GM21423 (cell line): Measurements from ENCODE around the gene PHACTR1.
"Not testable (repeated sequence)": the region's sequence is repeated elsewhere in the genome, so short reads cannot be mapped to it uniquely, and the experiment has no call there.

Source experiments
- ATAC-seq: cut with Tn5 transposase; IDR thresholded peaks from one replicate; pipeline ENCODE4 v1.9.1; 2021; ENCODE audit warnings: mild to moderate bottlenecking, moderate library complexity; ENCODE audit not compliant: unreplicated experiment

PHACTR1 gene

DNA sequence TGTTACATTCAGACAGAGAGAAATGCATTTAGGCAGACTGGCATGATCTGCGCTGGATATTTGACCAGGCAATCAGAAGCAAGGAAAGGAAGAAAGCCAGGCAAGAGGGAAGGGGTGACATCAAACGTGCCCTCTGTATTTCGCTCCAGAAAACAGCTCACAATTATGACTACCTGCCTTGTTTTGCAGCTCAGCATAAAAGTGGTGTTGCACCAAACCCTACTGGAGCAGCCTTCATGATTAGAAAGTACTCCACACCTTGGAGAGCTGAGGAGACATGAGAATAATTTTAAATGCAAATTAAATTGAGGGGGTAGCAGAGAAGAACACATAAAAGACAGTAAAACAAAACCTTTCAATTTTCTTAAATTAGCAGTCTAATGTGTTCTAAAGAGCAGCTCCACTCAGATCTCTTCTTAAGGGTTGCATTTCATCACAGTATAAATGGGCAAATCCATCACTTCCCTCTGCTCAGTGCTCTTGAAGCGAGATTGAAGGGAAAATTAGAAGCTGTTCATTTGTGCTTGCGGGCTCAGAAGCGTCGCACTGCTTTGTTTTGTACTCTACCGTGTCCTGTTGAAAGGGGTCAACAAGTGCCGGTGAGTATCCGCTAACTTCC lies at the start of gene PHACTR1:
PHACTR1 (plus strand) TSS at position 470 of the 619 bp plus-strand sequence.
- ATAC-seq: no peak

DNA sequence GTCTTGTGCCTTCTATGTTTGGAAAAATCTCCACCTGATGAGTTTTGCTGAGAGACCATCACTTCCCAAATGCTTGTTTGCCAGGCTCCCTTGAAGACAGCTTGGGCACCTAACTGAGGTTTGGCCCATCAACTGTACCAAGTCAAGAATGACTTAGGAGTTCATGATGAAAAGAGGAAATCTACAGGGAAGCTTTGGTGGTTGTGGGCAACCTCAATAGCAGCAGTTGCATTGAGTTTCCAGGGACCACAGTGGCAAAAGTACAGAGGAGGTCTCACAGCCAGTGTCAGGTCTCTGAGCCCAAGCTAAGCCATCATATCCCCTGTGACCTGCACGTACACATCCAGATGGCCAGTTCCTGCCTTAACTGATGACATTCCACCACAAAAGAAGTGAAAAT lies 49.7 kb upstream of the PHACTR1 start:
- no peak for ATAC-seq

DNA sequence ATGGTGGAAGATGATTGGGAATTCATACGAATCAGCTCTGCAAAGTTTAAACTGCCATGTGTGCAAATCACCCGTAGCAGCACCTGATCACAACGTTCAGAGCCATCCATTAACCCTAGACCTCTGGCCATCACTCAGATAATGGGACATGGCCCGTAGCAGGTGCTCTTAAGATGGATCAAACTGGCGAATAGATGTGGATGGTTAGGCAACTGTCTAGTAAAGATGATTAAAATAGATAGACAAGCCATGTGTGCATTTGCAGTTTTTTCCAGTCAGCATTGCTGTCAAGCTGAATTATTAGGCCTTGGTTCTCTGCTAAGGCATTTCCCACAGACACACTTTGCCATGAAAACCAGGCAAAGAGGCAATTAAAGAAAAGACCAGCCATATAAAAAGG lies 40.6 kb upstream of the PHACTR1 start:
- ATAC-seq: no peak

DNA sequence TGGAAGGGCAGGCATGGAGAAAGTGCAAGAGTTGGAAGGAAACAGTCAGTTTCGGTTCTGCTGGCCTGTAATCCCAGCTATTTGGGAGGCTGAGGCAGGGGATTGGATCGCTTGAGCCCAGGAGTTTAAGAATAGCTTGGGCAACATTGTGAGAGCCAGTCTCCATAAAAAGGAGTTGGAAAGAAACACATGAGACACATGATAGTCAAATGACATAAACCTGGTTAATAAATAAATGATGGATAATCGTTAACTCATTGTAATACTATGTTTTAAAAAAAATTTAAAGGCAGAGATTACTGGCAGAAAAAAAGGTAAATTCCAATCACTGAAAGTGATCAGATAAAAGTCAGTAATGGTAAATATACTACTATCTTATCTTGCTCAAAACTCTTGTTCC lies 37.2 kb upstream of the PHACTR1 start:
- ATAC-seq: no peak

DNA sequence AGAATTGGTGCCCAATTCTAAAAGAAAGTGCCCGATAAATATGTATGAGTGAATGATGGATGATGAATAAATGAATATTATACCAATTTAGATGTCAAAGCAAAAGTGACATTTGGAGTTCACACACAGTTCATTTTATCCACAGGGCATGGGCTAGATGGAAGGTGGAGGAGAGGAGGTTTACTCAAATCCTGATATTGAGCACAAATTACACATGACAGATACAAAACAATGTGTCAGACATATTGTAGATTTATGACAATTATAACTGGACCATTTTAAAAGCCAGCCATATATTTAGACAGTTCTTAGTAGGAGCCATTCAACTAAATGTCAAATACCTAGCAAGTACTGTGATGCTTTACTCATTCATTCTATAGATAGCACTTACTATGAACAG lies 23.4 kb upstream of the PHACTR1 start:
- ATAC-seq: no peak

DNA sequence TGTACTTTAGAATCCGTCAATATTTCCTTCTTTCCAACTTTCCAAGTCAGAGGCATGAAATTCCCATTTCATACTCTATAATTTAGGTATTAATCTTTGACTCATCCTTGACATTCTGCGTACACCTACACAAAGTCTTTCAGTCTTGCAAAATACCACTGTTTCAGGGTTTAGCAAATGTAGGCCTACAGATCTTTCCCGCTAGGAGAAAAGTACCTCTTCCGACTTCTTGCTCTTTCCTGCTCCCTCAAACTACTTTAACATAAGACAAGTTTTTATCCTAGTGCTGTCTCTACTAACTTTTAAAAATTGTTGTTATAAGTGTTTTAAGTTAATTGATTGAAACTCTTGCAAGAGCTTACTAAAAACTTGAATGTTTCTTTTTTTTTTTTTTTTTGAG lies 18.3 kb upstream of the PHACTR1 start:
- no peak for ATAC-seq

DNA sequence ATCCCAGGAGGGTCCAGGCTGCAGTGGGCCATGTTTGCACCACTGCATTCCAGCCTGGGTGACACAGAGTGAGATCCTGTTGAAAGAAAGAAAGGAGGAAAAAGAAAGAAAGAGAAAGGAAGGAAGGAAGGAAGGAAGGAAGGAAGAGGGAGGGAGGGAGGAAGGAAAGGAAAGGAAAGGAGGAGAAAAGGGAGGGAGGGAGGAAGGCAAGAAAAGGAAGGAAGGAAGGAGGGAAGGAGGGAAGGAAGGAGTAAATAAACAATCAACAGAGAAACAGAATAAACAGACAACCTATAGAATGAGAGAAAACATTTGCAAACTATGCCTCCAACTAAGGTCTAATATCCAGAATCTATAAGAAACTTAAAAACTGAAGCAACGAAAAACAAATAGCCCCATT lies 11.6 kb upstream of the PHACTR1 start:
- no peak for ATAC-seq

DNA sequence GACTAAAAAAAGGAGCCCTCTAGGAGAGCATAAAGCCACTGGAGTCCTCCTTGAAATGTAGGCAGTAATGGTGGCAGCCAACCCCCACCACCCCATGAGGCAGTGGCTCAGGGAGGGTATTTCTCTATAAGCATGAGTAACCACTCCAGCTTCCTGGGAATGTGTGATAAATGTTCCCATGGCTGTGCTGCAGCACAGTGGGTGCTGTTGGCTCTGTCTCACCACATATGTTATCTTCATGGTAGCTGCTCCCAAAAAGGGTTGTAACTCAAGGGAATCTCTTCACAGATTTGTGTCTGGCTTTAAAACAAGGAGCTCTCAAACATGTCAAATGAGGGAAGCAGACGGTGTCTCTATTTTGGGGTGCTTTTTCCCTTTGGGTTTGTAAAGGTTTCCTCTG lies 7.5 kb upstream of the PHACTR1 start:
- no peak for ATAC-seq

DNA sequence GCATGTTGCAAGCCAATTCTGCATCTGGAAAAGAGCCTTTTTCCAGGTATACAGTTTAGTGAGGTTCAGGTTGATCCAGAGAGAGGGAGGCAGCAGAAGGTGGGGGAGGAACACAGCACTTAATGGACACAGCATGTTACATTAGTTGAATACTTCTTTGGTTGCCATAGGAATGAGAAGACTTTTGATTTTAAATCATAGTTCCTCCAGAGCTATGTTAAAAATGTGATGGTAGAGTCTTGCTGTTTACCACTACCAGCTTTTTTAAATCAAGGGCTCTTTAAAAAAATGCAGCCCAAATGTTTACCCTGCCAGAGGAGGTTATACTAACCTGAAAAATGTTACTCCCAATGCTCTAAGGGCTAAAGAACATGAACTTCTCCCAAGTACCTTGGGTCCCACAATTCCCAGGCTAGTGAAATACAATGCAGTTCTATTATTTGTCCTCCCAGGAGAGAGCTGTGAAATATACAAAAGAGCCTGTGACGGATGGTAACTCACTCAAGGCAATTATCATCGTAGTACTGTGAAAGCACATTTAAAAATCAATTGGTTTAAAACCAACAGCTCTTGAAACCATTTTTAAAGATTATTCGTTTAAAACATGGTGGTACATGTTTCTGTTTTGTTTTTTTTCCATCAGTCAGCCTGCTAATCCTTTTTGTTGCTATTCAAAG lies 6.9 kb upstream of the PHACTR1 start:
- ATAC-seq: no peak

DNA sequence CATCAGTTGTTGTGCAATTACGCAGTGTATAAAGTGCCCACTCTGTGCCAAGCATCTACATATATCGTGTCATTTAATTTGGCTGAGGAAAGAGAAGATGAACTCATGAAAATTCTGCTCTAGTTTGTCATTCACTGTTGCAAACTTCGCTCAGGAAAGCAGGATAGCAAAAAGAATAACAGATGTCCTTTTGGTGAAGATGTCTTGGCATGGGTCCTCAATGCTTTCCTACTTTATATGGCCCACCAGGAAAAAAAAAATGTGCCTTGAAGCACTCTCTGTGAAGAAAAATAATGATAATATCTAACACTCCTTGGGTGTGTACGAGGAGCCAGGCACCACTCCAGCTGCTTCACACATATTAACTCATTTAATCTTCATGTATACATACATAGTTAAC lies 5.6 kb upstream of the PHACTR1 start:
- ATAC-seq: no peak

DNA sequence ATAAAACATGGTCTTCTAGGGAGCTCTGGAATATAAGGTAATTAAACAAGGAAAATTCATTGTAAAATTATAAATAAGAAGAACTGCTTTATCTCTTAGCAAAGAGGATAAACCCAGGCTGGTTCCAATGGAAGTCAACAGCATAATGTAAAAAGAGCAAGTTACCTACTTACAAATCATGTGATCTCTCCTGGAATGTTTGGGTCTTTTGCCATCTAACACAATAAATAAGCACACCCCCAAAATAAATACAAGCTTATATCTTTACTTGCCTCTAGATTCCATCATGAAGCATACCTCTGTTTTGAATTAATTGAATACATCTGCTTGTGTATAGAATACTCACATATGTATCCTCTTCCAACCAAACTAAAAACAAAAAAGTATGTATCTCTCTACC lies 2.5 kb upstream of the PHACTR1 start:
- no peak for ATAC-seq

DNA sequence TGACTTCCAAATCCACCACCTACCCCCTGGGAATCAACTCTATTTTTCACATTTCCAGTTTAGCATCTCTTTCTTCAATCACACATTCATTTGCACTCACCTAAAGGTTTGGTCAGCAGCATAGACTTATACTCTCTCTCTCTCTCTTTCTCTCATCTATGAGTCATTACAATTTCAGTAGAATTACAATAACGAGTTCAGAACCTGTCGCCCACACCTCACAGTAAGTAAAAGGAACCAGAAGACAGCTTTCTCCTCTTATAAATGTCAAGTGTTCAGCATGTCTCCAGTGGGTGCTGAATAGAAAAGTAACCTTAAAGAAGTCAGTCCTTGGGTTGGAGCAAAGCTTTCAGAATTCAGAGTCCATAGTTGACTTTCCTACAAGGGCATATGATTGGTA lies 1.1 kb upstream of the PHACTR1 start:
- ATAC-seq: no peak

DNA sequence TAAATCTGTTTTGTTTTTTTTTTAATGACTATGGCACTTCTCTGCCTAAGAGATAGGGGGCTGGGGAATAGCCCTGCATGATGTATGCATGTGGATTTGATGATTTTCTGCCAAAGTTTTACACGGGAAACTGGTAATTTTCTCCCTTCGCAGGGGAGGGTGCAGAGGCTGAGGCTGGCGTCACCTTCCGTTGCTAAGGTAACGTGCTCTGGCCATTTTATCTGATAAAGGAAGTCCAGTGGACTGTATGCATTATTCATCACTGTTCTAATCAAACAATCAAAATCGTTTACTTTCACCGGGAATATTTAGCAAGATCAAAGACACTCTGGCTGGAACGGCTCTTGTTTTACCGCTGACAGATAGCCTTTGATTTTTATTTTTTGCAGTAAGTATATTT lies 789 bp downstream of the PHACTR1 start:
- ATAC-seq: no peak

DNA sequence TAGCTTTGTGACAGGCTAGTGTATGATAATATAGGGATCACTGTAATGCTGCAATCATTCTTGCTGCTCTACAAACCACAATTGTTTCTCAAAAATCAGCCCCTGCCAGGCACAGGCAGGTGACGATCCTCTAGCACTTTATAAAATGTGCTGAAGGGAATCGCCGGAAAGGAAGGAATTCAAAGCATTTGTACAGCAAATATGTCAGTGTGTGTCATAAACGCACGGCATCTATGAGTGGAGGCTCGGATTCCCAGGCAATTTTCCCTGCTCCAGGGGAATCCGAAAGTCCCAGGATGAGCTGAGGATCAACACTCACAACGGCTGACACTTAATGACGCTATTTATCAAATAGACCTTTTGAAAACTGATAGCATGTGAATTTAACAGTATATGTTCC lies 1.4 kb downstream of the PHACTR1 start:
- no peak for ATAC-seq

DNA sequence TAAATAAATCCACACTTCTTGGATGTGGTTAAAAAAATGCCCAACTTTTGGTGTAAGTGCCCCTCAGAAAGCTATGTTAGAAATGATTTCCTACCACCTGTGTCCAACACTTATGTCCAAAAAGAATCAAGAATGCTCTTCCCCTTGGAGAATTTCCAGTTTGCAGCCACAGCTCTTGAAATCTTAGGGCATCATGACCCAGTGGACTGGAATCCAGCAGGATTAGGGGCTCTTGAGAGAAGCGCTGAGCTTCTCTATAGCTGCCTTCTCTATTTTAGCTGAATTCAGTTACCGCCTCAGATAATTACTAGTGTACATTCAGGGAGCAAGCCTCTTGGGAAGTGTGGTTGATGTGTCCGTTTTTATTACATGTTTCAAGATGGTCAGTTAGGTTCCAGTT lies 2.5 kb downstream of the PHACTR1 start:
- no peak for ATAC-seq

DNA sequence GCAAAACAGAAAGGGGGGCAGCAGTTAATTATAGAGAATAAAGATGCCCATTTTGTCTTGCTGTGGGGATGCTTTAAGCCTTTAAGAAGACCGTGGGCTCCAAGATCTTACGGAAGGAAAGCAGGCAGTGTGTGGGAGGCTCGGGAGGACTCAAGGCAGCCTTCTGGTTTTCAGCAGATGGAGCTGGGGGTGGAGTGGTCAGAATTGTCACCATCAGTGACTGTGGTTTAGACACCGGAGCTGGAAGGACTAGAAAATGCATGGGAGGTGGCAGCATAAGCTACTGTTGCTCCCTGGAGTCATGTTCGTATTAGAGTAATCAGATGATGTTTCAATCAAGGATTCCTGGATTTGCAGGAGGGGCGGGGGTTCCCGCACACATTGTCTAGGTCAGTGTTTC lies 3.7 kb downstream of the PHACTR1 start:
- ATAC-seq: no peak

DNA sequence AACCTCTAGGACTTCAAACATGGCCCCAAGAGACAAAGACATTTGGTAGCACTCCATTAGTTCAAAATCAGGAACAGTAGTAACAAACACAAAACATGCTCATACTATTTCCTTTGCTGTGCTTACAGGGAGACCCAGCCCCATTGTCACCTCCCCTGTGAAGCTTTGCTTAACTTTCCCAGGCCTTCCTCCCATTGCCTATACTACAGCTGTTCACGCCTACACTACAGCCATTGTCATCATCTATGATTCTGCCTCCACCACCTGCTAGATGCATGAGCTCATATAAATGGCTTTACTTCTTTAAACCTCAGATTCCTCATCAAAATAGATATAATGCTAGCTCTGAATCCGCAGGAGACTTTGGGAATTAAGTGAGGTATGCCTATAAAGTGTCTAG lies 8.7 kb downstream of the PHACTR1 start:
- no peak for ATAC-seq

DNA sequence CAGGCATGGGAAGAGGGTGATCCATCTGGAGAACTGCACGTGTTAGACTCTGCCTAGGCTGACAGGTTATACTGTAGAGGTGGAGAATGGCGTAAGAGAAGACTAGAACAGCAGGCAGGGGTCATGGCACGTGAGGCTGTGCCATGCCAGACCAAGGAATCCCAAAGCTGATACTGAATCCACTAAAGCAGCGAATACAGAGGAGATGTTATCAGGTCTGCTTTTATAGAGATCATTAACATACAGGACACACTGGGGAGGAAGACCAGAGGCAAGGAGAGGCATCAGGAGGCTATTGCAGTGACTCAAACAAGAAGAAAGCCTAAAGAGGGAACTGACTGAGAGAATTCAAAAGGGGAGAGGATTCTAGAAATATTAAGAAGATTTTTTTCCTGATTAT lies 12.9 kb downstream of the PHACTR1 start:
- ATAC-seq: no peak

DNA sequence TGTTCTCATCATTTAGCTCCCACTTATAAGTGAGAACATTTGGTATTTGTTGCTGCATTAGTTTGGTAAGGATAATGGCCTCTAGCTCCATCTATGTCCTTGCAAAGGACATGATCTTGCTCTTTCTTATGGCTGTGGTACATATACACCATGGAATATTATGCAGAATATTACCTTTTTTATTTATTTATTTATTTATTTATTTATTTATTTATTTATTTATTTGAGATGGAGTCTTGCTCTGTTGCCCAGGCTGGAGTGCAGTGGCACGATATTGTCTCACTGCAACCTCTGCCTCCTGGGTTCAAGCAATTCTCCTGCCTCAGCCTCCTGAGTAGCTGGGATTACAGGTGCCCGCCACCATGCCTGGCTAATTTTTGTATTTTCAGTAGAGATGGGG lies 14.2 kb downstream of the PHACTR1 start:
- ATAC-seq: not testable (repeated sequence)

DNA sequence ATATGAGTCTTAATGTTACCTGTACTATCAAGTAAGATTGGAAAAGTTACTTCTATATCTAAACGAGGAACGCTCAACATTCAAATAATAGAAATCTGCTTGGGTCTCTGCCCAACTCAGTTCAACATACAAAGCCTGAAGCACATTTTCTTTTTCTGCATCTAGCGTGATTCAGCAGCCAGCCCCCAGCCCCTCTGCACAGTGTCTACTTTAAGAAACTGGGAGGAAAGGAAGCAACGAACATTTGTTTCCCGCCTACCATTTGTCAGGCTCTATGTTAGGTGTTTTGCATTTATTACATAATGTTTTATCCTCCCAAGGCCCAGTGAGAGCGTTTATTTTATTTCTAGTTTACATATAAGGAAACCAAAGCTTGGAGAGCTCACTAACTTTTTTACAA lies 17.3 kb downstream of the PHACTR1 start:
- ATAC-seq: no peak

DNA sequence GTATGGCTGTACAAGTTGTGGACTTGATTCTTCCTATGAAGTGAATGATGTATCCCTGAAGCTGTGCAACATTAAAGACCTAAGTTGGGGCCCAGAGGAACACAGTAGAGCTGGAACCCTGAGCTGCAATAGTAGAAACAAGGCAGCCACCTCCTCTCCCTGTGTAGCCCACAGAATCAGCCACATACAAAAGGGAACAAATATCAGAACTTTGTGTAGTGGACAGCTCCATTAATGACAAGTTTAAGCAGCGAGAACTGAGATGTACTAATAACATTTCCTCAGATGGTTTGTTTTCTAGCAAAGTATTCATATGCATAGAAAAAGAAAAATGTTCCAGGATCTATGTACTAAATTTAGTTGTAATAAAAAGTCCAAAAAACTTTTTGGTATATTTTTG lies 19.2 kb downstream of the PHACTR1 start:
- ATAC-seq: no peak

DNA sequence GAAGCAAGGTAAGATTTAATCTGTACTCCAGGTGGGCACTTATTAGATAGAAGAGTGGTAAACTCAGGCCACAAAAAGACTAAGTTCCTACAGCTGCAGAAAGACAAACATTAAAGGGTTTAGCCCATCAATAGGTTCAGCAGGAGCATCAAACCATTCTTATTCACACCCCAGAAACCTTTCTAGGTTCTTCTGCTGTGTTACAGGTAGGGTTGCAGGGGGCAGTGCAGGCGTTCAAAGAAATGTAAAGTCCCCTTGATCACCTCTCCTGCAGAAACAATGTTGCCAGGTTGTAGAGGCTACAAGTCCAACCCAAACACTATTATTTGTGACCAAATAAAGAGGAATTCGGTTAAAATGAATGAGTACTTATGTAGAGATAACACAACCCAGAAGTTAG lies 31.8 kb downstream of the PHACTR1 start:
- no peak for ATAC-seq
